Activated T-cell treated with anti-CD3 and anti-CD28 coated beads, Interleukin-2, amount 50 U/mL, for 4 hours (primary cell): ENCODE measurements around the gene SFMBT2. TPM values are rescaled to one million over a fixed set of nuclear protein-coding genes. Genes with fewer than 3 reads are reported as not detected.
A peak's percentile ranks its signal among the peaks of the same experiment; 100 is the strongest.

ENCODE experiments used
- ATAC-seq, 2 donors: fragments of 200-7000 bp; cut with Tn5 transposase; one replicate each; pipeline ENCODE4 v1.10.0; 2021
- DNase-seq: peaks from one replicate; pipeline ENCODE4 v3.0.0-alpha.2; 2020
- H3K27me3 Mint-ChIP-seq: one replicate; pipeline ENCODE4 v1.8.0; 2021; ENCODE audit warnings: low read depth, mixed read lengths
- H3K36me3 Mint-ChIP-seq: one replicate; pipeline ENCODE4 v1.8.0; 2022; ENCODE audit warnings: mixed read lengths; ENCODE audit not compliant: insufficient read depth
- H3K4me1 Mint-ChIP-seq: one replicate; pipeline ENCODE4 v1.8.0; 2021; ENCODE audit warnings: low read depth, mixed read lengths
- H3K4me3 Mint-ChIP-seq: one replicate; pipeline ENCODE4 v1.8.0; 2021; ENCODE audit warnings: mild to moderate bottlenecking, moderate library complexity, mixed read lengths
- H3K9me3 Mint-ChIP-seq: one replicate; pipeline ENCODE4 v1.8.0; 2021; ENCODE audit warnings: mixed read lengths
- total RNA-seq, 3 donors: library from RNA; stranded (reverse); gene quantifications; one replicate each; pipeline ENCODE4 v1.2.1, GENCODE V29; 2021

SFMBT2 gene
- total RNA-seq, 3 donors from 2014 or later: 16.4 to 22.0 (median 20.6) TPM

DNA sequence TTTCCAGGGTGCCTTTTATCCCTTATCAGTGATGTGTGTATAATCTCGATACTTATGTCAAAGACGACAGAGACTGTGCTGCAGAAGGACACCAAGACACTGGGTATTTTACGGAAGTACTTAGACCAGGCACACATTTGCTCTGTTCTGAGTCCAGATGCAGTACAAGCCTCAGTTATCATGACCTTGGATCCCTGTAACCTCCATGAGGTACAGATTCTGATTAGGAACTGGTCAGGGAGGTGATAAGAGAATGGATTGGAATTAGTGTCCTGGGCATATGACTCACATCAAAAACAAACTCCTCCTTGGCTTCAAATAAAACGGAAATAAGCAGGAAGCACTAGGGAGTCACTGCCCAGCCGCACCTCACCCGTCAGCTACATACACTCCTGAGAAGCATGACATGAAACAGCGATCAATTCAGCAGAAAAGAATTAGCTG, 146.5 kb downstream of the SFMBT2 start:
- DNase-seq (no peak), ATAC-seq (no peak)
- H3K9me3 Mint-ChIP-seq: no peaks in the 10 kb centered on the region
- H3K4me3 Mint-ChIP-seq: no peak overlapping the region
- no peaks in the 10 kb centered on the region for H3K27me3 Mint-ChIP-seq
- peaks cover 3% of the 10 kb centered on the region for H3K36me3 Mint-ChIP-seq
- H3K4me1 Mint-ChIP-seq: peaks cover 45% of the 10 kb centered on the region

DNA sequence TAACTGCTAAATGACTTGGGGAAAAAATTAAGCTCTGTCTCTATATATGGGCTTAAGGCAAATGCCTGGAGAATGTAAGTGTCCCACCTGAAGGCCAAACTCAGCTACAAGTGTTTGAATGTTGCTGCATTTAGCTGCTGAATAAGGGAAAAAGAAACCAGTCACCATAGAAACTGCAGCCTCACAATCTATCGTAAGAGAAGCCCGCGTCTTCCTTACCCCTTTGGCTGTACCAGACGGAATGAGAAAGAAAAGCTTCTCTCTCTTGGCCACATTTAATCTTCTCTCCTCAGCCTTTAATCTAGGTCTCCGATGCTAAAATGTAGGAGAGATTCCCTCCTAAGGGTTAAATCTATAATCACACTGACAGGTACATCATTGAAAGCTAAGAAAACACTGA, 147.2 kb downstream of the SFMBT2 start:
- H3K4me1 Mint-ChIP-seq: peaks cover 45% of the 10 kb centered on the region
- no peaks in the 10 kb centered on the region for H3K27me3 Mint-ChIP-seq
- H3K36me3 Mint-ChIP-seq: peaks cover 3% of the 10 kb centered on the region
- DNase-seq (no peak), ATAC-seq (no peak)
- H3K9me3 Mint-ChIP-seq: no peaks in the 10 kb centered on the region
- no peak overlapping the region for H3K4me3 Mint-ChIP-seq

DNA sequence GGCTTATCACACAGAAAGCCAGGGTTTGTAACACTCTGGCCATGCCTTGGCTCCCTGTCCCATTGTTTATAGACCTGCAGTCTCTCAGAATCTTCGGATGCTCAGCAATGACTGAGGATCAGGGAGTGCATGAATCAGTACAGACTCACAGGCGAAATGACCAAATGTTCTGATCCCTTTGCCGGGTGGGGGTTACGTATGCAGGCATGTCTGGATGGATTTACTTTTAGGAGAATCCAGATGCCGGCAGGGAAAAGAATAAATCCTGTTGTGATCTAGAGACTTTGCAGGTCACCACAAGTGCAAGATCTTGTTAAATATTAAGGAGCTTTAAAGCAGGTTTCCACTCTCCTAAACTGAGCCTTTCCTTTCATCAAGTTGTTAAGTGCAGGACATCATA, 149.5 kb downstream of the SFMBT2 start:
- DNase-seq (no peak), ATAC-seq (no peak)
- Mint-ChIP-seq H3K9me3 (no peaks in the 10 kb centered on the region), H3K36me3 (peaks cover 3% of the 10 kb centered on the region), H3K4me1 (peaks cover 55% of the 10 kb centered on the region), H3K27me3 (no peaks in the 10 kb centered on the region), H3K4me3 (no peak overlapping the region)

DNA sequence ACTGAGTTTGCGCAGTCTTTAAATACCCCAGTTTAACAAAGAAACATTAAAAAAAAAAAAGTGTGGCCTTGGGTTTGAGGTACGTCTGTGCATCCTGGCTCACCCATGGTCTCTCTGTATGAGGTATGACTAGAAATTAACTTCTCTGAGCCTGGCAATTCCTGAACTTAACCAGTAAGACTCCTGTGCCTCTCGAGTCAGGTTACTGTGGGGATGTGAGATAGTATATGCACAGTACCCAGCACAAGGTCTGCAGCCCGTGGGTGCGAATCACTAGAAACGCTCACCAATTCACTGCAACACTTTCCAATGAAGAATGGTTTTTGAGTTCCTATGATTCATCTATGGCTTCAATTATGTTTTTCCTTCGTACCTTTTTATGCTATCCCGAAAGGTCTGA, 149.9 kb downstream of the SFMBT2 start:
- Mint-ChIP-seq H3K4me3 (no peak overlapping the region), H3K27me3 (no peaks in the 10 kb centered on the region), H3K4me1 (peaks cover 59% of the 10 kb centered on the region), H3K9me3 (no peaks in the 10 kb centered on the region), H3K36me3 (peaks cover 3% of the 10 kb centered on the region)
- ATAC-seq (no peak), DNase-seq (no peak)

DNA sequence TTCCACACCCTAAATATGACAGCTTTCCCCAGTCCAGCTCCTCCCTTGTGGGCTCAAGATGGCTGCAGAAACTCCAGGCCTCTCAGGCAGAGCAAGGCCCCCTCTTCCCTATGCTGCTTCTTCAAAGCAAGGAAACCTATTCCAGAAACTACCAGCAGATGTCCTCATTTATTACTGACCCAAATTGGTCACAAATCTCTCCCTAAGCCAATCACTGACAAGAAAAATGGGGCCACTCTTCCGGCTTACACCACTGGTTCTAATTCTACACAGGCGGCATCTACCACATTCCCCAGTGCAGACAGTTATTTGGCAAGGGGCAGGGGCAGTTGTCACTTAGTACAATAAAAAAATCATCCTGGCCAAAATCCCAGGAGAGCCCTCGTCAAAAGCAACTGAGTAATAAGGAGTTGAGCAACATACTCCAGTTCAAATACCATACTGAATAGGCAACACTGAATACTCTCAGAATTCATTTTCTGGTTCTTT, 150.4 kb downstream of the SFMBT2 start:
- no peak for ATAC-seq
- peaks cover 64% of the 10 kb centered on the region for H3K4me1 Mint-ChIP-seq
- H3K4me3 Mint-ChIP-seq: no peak overlapping the region
- no peaks in the 10 kb centered on the region for H3K27me3 Mint-ChIP-seq
- no peak for DNase-seq
- peaks cover 3% of the 10 kb centered on the region for H3K36me3 Mint-ChIP-seq
- H3K9me3 Mint-ChIP-seq: no peaks in the 10 kb centered on the region

DNA sequence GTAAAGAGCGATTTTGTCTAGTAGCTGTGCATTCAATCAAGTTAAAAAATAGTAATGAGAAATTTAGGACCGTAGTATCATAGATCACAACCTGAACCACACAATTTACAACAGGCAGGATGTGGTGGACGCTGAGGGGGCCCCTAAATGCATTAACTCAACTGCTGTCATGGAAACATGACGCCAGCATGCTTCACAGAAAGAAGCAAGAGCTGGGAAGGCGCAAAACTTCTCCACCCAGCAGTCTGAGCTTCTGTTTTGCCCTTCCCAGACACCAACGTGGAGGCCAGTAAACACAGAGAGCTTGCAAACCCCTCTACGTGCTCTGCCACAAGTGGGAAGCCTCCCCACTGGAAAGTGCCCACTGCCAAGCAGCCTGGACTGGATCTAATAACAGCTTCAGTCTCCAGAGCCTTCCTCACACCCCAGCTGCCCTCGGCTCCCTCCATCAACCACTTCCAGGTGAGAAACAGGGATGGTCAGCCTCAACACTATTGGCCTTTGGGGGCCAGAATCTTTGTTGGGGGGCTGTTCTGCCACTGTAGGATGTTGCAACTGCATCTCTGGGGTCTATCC, 151.8 kb downstream of the SFMBT2 start:
- ATAC-seq (peak; percentile 43 to 45), DNase-seq (peak; percentile 61)
- peaks cover 69% of the 10 kb centered on the region for H3K4me1 Mint-ChIP-seq
- H3K27me3 Mint-ChIP-seq: no peaks in the 10 kb centered on the region
- H3K36me3 Mint-ChIP-seq: peaks cover 9% of the 10 kb centered on the region
- H3K9me3 Mint-ChIP-seq: no peaks in the 10 kb centered on the region
- H3K4me3 Mint-ChIP-seq: peak overlapping the region; percentile 55

DNA sequence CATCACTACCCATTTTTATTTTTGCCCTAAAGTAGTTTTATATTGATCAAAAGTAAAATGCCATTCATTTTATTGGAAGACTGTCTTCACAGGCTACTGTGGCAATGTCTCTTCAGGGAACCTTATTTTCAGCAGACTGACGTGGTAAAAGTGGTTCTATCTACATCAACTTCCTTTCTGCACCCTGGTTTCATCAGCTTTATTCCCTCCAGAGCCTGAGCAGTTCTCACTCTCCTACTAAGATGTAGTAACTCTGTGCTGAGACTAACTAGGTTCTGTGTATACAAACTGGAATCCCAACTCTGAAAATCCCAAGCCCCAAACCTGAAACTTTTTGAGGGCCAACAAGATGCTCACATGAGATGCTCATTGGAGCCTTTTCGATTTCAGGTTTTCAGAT, 155.3 kb downstream of the SFMBT2 start:
- no peak for ATAC-seq
- H3K36me3 Mint-ChIP-seq: peaks cover 12% of the 10 kb centered on the region
- H3K4me3 Mint-ChIP-seq: no peak overlapping the region
- H3K9me3 Mint-ChIP-seq: no peaks in the 10 kb centered on the region
- no peaks in the 10 kb centered on the region for H3K27me3 Mint-ChIP-seq
- peaks cover 69% of the 10 kb centered on the region for H3K4me1 Mint-ChIP-seq
- no peak for DNase-seq

DNA sequence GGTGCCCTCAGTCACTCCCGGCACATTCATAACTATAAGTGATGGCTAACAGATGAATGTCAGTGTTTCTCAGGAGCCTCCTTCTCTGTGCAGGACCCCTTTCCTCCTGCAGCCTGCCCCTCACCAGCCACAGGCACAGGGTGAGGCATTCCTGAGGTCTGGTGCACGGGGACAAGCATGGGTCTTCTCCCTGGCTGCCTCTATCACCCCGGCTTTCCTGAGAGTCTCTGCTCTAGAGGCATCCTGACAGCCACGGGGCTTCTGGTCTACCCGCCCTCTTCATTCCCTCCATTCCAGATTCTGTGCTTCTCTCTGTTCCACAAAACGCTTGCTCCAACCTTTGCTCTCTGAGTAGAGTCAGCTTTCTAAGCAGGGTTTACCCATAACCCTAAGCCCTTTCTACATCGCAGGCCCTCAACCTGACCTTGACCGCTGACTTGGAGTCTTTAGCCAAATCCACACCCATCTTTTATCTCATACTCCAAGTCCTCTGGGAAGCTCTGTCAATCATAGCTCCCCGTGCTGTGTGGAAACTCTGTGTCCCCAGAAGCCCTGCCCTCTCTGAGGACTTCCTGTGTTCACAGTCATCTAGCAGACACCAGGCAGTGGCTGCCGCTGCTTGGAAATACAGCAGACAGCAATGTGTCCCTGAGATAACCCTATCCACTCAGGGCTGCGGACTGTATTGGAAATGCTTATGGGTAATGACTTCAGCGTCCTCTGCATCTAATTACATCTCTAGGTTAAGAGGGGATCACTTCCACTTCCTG, 159.0 kb downstream of the SFMBT2 start:
- no peak for DNase-seq
- peaks cover 33% of the 10 kb centered on the region for H3K4me1 Mint-ChIP-seq
- no peak for ATAC-seq
- H3K9me3 Mint-ChIP-seq: no peaks in the 10 kb centered on the region
- H3K4me3 Mint-ChIP-seq: no peak overlapping the region
- peaks cover 28% of the 10 kb centered on the region for H3K36me3 Mint-ChIP-seq
- H3K27me3 Mint-ChIP-seq: no peaks in the 10 kb centered on the region

DNA sequence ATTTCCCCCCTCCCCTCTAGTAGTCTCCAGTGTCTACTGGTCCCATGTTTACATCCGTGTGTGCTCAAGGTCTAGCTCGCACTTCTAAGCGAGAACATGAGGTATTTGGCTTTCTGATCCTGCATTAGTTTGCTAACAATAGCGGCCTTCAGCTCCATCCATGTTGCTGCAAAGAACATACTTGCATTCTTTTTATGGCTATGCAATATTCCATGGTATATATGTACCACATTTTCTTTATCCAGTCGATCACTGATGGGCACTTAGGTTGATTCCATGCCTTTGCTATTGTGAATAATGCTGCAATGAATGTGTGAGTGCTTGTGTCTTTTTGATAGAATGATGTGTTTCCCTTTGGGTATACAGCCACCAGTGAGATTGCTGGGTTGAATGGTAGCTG, 160.6 kb downstream of the SFMBT2 start:
- H3K4me3 Mint-ChIP-seq: no peak overlapping the region
- peaks cover 35% of the 10 kb centered on the region for H3K36me3 Mint-ChIP-seq
- ATAC-seq (no peak), DNase-seq (no peak)
- peaks cover 21% of the 10 kb centered on the region for H3K4me1 Mint-ChIP-seq
- H3K27me3 Mint-ChIP-seq: no peaks in the 10 kb centered on the region
- H3K9me3 Mint-ChIP-seq: no peaks in the 10 kb centered on the region

DNA sequence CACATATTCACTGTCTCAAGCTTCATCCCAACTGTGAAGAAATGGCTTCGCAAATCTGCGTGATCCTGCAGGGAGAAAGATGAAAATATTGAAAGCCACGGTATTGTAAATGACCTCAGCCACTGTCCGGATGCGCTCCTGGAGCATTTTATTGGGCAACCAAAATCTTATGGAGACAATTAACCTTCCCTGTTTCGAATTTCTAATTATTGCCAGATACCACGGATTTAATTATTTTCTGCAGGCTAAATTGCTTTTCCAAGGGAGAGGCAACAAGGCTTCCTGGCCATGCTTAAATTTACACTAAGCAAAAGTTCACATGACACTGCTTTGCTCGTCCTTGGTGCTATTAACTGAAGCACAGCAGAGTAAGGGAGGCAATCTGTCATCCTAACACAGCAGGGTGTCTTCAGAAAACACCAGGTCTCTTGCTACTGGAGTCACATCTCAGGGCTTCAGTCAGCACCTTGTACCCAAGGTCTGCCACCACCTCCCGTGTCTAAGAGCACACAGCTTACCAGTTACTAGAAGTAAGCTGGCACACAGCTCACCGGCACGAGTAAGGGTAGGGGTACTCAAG, 162.2 kb downstream of the SFMBT2 start:
- Mint-ChIP-seq H3K36me3 (peaks cover 33% of the 10 kb centered on the region), H3K9me3 (no peaks in the 10 kb centered on the region), H3K4me1 (peaks cover 29% of the 10 kb centered on the region), H3K27me3 (no peaks in the 10 kb centered on the region), H3K4me3 (no peak overlapping the region)
- ATAC-seq: no peak
- DNase-seq: no peak

DNA sequence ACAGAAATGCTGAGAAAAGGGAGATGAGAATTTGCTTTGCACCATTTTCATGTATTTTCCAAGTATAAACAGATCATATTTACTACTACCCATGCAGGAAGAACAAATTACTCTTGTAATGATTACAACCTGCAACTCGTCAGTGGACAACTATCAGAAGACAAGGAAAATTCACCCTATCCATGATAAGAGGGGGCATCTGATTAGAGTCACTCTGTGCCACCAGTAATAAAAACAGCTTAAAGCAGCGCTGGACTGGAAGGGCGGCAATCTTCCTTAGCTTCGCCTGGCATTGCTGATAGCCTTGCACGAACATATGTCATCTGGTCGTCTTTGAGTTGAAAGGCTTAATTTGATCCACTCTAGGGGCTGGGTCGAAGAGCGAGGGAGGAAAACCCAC, 162.7 kb downstream of the SFMBT2 start:
- DNase-seq: no peak
- Mint-ChIP-seq H3K4me1 (peaks cover 33% of the 10 kb centered on the region), H3K36me3 (peaks cover 34% of the 10 kb centered on the region), H3K27me3 (no peaks in the 10 kb centered on the region), H3K9me3 (no peaks in the 10 kb centered on the region), H3K4me3 (no peak overlapping the region)
- no peak for ATAC-seq

DNA sequence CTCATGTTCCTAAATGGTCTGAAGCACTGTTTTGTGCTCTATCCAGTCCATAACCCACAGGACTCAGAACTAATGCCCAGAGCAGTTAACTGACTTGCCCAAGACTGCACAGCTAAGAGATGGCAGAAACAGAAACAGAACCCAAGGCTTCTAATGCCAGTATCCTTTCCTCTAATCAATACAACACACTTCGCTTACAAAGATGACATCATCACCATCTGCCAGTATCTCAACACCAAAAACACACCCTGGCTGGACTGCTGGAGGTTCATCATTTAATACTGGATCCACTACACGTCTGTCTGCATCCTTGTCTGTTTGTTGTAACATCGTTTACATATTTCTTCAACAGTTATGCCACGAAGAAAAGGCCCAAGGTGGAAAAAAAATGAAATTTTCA, 165.3 kb downstream of the SFMBT2 start:
- H3K9me3 Mint-ChIP-seq: no peaks in the 10 kb centered on the region
- no peak overlapping the region for H3K4me3 Mint-ChIP-seq
- no peaks in the 10 kb centered on the region for H3K27me3 Mint-ChIP-seq
- DNase-seq (no peak), ATAC-seq (no peak)
- H3K36me3 Mint-ChIP-seq: peaks cover 54% of the 10 kb centered on the region
- peaks cover 34% of the 10 kb centered on the region for H3K4me1 Mint-ChIP-seq

DNA sequence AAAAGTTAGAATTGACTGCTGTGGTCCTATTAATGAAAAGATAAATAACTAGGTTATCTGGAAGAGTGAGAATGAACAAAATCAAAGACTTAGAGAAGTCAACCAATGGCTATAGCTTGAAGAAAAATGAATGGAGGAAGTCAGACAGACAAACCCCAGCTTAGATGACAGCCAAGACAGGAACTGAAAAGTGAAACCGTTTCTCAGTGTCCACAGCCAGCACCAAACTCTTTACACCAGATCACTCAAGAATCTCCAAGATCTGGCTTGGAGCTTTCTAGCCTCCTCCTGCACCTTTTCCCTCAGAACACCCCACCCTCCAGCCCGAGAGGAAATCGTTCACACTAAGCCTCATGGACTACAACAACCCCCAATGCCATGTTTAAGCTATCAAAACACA, 167.0 kb downstream of the SFMBT2 start:
- ATAC-seq: no peak
- H3K36me3 Mint-ChIP-seq: peaks cover 48% of the 10 kb centered on the region

DNA sequence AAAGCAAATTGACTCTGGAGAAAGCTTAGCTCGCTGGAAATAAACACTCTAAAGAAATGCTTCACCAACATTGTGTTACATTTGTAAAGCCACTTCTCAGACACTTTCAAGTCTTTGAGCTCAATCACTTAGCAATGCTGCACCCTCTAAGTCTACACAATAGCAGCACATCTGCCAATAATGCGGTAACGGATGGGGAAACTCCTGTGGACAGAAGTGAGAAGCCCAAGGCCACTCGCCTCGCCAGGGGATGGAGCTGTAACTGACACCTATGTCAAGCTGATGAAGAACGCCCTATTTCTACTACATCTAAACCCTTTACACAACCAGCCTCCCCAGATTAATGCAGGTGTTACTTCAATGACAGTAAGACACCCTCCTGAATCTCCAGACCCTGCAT, 167.7 kb downstream of the SFMBT2 start:
- Mint-ChIP-seq H3K36me3 (peaks cover 50% of the 10 kb centered on the region), H3K9me3 (no peaks in the 10 kb centered on the region), H3K4me3 (no peak overlapping the region), H3K4me1 (peaks cover 52% of the 10 kb centered on the region), H3K27me3 (no peaks in the 10 kb centered on the region)
- no peak for ATAC-seq
- no peak for DNase-seq

More for the DNA sequence above, 167.0 kb downstream of the SFMBT2 start:
- peaks cover 50% of the 10 kb centered on the region for H3K4me1 Mint-ChIP-seq
- no peak overlapping the region for H3K4me3 Mint-ChIP-seq
- no peak for DNase-seq
- H3K27me3 Mint-ChIP-seq: no peaks in the 10 kb centered on the region
- H3K9me3 Mint-ChIP-seq: no peaks in the 10 kb centered on the region
